OCI-LY3 (cell line): Measurements from ENCODE around the gene WDR11.

Experiments used
- CTCF ChIP-seq: fragments of 200-600, 300-600 bp; sonication (generic); IDR thresholded peaks from 2 replicates; pipeline ENCODE4 v1.5.1; 2014; ENCODE audit warnings: antibody characterized with exemption, low read length, low read depth
- EZH2phosphoT487 ChIP-seq: fragments of 200-600 bp; shearing (Covaris generic); IDR thresholded peaks from 2 replicates; pipeline ENCODE4 v1.6.1; 2018; ENCODE audit warnings: antibody characterized with exemption, mixed run types, low read depth

- TF ChIP-seq CTCF (no peak), EZH2phosphoT487 (no peak)
Measured at GRCh38 chr10:120946497-120946896, 95.3 kb downstream of the WDR11 start.
